Measurements from ENCODE around the gene PPARG. TPM values are rescaled to one million over a fixed set of nuclear protein-coding genes. Genes with fewer than 3 reads are reported as not detected.
A peak's percentile ranks its signal among the peaks of the same experiment; 100 is the strongest.

PPARG gene
- polyA plus RNA-seq, 2 of the 4 experiments (the other 2 are of a cell fraction): 38.9 to 43.1 TPM

- DNase-seq (ENCODE audit: low read depth in 1 of 2, low spot score in 1 of 2) (no peak), FAIRE-seq (no peak), ATAC-seq (no peak)
- 85% methylated on average over 1 of the region's 1 CpG for WGBS (ENCODE audit: missing lambda C conversion rate)
- POLR2A ChIA-PET: no interaction called here
- Histone ChIP-seq H3K4me1 (peaks cover 84% of the 10 kb centered on the region), H3K9me3 (no peaks in the 10 kb centered on the region), H3K27ac (peak overlapping the region; percentile 87 to 92; a peak in 5 of 6 replicates), H3K4me3 (no peak overlapping the region), H3K4me2 (peak overlapping the region; percentile 55; the same call in 2 of the 3 replicates)
- CTCF ChIA-PET: interaction anchor here (1.2 to 1.7 kb wide), 2 partner anchors 13 to 178 kb away, joined by 3 to 4 read pairs; no protein-coding TSS in a partner anchor
- TF ChIP-seq CEBPB (IDR thresholded peaks at IDR 0.05): no peak
- TF ChIP-seq NR3C1 (IDR thresholded peaks at IDR 0.05): no peak
- no peak for TF ChIP-seq BCL3 (IDR thresholded peaks at IDR 0.05)
- no peak for TF ChIP-seq EHMT2 (IDR thresholded peaks at IDR 0.05; ENCODE audit: low read depth)
- no peak for TF ChIP-seq ESRRA (IDR thresholded peaks at IDR 0.05; ENCODE audit: borderline replicate concordance, low read length)
- TF ChIP-seq BHLHE40 (IDR thresholded peaks at IDR 0.05; ENCODE audit: low read depth, low read length): no peak
Measured at GRCh38 chr3:12301513-12301912, 12.6 kb downstream of the PPARG start.

DNA sequence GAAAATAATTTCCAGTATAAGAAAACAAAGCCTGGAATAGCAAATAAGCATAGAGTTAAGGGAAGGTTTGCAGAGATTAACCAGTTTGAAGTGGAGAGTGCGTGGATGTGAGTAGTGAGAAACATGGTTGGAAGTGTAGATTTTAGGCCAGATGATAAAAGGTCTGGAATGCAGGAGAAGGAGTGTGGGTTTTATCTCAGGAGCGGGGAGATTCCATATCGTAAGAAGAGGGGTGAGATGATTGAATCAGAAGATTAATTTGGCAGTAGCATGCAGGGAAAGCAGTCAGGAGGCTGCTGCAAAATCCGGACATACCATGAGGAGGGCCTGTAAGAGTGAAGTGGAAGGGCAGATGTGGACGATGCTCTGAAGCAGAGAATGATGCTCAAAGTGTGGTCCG, 13.7 kb downstream of the PPARG start:
- CTCF ChIA-PET: interaction anchor here (1.2 to 1.7 kb wide), 2 partner anchors 12 to 177 kb away, joined by 3 to 4 read pairs; no protein-coding TSS in a partner anchor
- 89% methylated on average over 6 of the region's 6 CpGs for WGBS (ENCODE audit: missing lambda C conversion rate)

DNA sequence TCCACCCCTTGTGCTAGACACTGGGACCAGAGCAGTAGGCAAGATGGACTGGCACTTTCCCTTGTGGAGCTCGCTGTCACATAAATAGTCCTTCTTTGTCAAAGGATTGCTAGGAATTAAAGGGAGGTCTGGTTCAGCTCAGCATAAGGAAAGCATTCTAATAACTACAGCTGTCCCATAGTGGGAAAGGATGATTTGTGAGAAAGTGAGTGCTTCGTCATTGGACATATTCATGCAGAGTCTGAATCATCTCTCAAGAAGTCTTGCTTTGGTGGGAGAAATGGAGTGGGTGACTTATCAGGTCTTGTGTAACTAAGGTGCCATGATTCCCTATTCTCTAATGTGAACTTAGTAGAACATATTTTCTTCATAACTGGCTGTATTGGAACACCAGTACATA, 14.7 kb downstream of the PPARG start:
- Histone ChIP-seq H3K4me2 (peak overlapping the region; percentile 59), H3K27ac (peak overlapping the region; percentile 87 to 92), H3K9me3 (no peaks in the 10 kb centered on the region), H3K4me3 (no peak overlapping the region), H3K4me1 (peaks cover 97% of the 10 kb centered on the region)
- peak; percentile 73 to 84 for ATAC-seq
- peak; percentile 72 for FAIRE-seq
- DNase-seq (ENCODE audit: low read depth in 1 of 2, low spot score in 1 of 2): peak; percentile 67 to 79
- ChIA-PET POLR2A (interaction anchor here (0.9 kb wide), 1 partner anchor 15 kb away, joined by 3 read pairs; the partner anchor contains the start of gene PPARG), CTCF (interaction anchor here (0.9 to 1.6 kb wide), 4 partner anchors 9 to 177 kb away, joined by 3 to 4 read pairs (median 3); partner anchors contain the start of gene PPARG)
- 47% methylated on average over 2 of the region's 2 CpGs for WGBS (ENCODE audit: missing lambda C conversion rate)
- TF ChIP-seq MAZ (IDR thresholded peaks at IDR 0.05; ENCODE audit: borderline replicate concordance, low read depth, low read length) (no peak), ATOH8 (CRISPR knock-in tag; IDR thresholded peaks at IDR 0.05; ENCODE audit: low read depth) (no peak), BHLHE40 (IDR thresholded peaks at IDR 0.05; ENCODE audit: low read depth, low read length) (no peak), GATA3 (IDR thresholded peaks at IDR 0.05; ENCODE audit: borderline replicate concordance) (peak; percentile 17; the same call in 1 of the 2 replicates), EHF (CRISPR knock-in tag; IDR thresholded peaks at IDR 0.05) (no peak), HMGXB4 (CRISPR knock-in tag; IDR thresholded peaks at IDR 0.05; ENCODE audit: borderline replicate concordance) (no peak), ZNF302 (CRISPR knock-in tag; IDR thresholded peaks at IDR 0.05) (no peak), POLR2A (IDR thresholded peaks at IDR 0.05; ENCODE audit: low read length) (no peak), CEBPB (IDR thresholded peaks at IDR 0.05) (peak; percentile 29 to 60; a peak in 2 of 4 replicates), CTCF (IDR thresholded peaks at IDR 0.05) (no peak), TFCP2L1 (CRISPR knock-in tag; IDR thresholded peaks at IDR 0.05) (no peak), FOSL2 (IDR thresholded peaks at IDR 0.05) (peak; percentile 44), FOSL2 (CRISPR knock-in tag; IDR thresholded peaks at IDR 0.05) (peak; percentile 84), FOSB (CRISPR knock-in tag; IDR thresholded peaks at IDR 0.05) (no peak), CHD4 (IDR thresholded peaks at IDR 0.05; ENCODE audit: borderline replicate concordance) (no peak), ZSCAN20 (CRISPR knock-in tag; IDR thresholded peaks at IDR 0.05) (no peak), ESRRA (IDR thresholded peaks at IDR 0.05; ENCODE audit: borderline replicate concordance, low read length) (no peak), ZFP36 (IDR thresholded peaks at IDR 0.05; ENCODE audit: borderline replicate concordance, partially characterized antibody) (no peak), CBX8 (IDR thresholded peaks at IDR 0.05) (no peak), NFE2L2 (conservative IDR thresholded peaks at IDR 0.05; ENCODE audit: low read length) (no peak; the same call in 1 of the 2 replicates), HOXB5 (CRISPR knock-in tag; IDR thresholded peaks at IDR 0.05) (no peak), JUNB (IDR thresholded peaks at IDR 0.05) (peak; percentile 75), E2F6 (IDR thresholded peaks at IDR 0.05; ENCODE audit: borderline replicate concordance, low read depth) (0 out of 2 replicates have a peak, but pooled peaks have one; percentile 5), POLR2AphosphoS2 (conservative IDR thresholded peaks at IDR 0.05; ENCODE audit: low read length) (no peak)
- TF ChIP-seq, protein P1, sequence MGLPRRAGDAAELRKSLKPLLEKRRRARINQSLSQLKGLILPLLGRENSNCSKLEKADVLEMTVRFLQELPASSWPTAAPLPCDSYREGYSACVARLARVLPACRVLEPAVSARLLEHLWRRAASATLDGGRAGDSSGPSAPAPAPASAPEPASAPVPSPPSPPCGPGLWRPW (IDR thresholded peaks at IDR 0.05): no peak

More for the DNA sequence above, 13.7 kb downstream of the PPARG start:
- Histone ChIP-seq H3K4me1 (peaks cover 88% of the 10 kb centered on the region), H3K4me2 (no peak overlapping the region), H3K4me3 (no peak overlapping the region), H3K27ac (peak overlapping the region; percentile 87 to 92), H3K9me3 (no peaks in the 10 kb centered on the region)
- POLR2A ChIA-PET: no interaction called here
- ATAC-seq: no peak
- no peak for FAIRE-seq
- TF ChIP-seq CBX8 (IDR thresholded peaks at IDR 0.05) (no peak), EHMT2 (IDR thresholded peaks at IDR 0.05; ENCODE audit: low read depth) (no peak), CHD4 (IDR thresholded peaks at IDR 0.05; ENCODE audit: borderline replicate concordance) (no peak)
- no peak for DNase-seq (ENCODE audit: low read depth in 1 of 2, low spot score in 1 of 2)
